ENCODE results near the gene GUCA1C. TPM values are rescaled to one million over a fixed set of nuclear protein-coding genes. Genes with fewer than 3 reads are reported as not detected.

GUCA1C gene
- total and polyA plus RNA-seq, 2 donors (not counting 3 experiments of a cell fraction or from before 2014, with no cell fraction given) = not detected

DNA sequence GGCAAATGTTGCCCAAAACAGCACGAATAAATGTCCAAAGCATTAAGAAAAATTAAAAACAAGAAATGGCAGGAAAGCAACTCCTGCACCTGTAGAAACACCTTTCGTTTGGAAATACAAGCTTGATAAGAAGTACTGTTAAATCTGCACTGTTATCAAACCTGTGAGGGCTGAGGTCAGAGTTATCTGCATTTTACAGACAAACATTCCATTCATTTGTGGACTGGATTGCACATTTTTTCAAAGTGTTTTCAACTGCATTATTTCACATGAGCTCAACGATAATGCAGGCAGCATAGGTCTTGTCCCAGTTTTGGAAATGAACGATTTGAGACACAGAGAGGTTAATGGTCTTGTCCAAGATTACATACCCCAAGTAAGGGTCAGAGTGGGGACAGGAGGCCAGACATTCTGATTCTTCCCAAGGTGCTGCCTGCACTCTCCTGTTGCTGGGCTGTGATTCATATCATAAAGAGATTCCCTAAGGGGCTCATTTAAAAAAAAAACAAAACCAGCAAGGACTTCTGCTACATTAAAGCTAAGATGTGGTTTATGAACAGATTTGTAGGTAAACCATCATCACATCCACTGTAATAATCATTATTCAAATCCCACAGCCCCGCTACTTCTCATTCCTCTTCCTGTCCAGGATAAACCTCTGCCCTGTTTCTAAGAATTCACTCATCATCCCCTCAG, 13.0 kb downstream of the GUCA1C start:
- Histone ChIP-seq H3K36me3 (ENCODE audit: control insufficient read depth in 2 of 2, extremely low read depth in 1 of 2, insufficient read depth in 2 of 2, low read length in 2 of 2) (no peaks in the 10 kb centered on the region), H2AFZ (ENCODE audit: low read depth, low read length) (no peak overlapping the region), H4K20me1 (replicated peaks; ENCODE audit: control insufficient read depth, extremely low read depth, insufficient read depth, low read length) (no peaks in the 10 kb centered on the region), H3K27me3 (ENCODE audit: control insufficient read depth in 2 of 2, insufficient read depth in 2 of 2, low read length in 2 of 2) (no peaks in the 10 kb centered on the region), H3K4me2 (ENCODE audit: insufficient read depth, low read length) (no peak overlapping the region), H3K27ac (ENCODE audit: insufficient read depth, low read depth, low read length) (no peak overlapping the region), H3K4me3 (replicated peaks in 1 of 3; ENCODE audit: insufficient read depth in 1 of 3, low read depth in 1 of 3, low read length in 3 of 3) (no peak overlapping the region), H3K9me3 (replicated peaks; ENCODE audit: control insufficient read depth, insufficient read depth, low read length) (no peaks in the 10 kb centered on the region), H3K79me2 (ENCODE audit: control insufficient read depth, insufficient read depth, low read length) (no peaks in the 10 kb centered on the region), H3K4me1 (ENCODE audit: control insufficient read depth, extremely low read depth, insufficient read depth, low read length) (no peaks in the 10 kb centered on the region), H3K9ac (replicated peaks; ENCODE audit: extremely low read depth, insufficient read depth, low read length) (no peak overlapping the region), H3K9me1 (replicated peaks; ENCODE audit: control insufficient read depth, extremely low read depth, insufficient read depth, low read length) (no peaks in the 10 kb centered on the region)
- TF ChIP-seq, protein P1, sequence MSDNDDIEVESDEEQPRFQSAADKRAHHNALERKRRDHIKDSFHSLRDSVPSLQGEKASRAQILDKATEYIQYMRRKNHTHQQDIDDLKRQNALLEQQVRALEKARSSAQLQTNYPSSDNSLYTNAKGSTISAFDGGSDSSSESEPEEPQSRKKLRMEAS (IDR thresholded peaks at IDR 0.05; ENCODE audit: insufficient read depth, insufficient read length) = no peak
- TF ChIP-seq, protein P2, sequence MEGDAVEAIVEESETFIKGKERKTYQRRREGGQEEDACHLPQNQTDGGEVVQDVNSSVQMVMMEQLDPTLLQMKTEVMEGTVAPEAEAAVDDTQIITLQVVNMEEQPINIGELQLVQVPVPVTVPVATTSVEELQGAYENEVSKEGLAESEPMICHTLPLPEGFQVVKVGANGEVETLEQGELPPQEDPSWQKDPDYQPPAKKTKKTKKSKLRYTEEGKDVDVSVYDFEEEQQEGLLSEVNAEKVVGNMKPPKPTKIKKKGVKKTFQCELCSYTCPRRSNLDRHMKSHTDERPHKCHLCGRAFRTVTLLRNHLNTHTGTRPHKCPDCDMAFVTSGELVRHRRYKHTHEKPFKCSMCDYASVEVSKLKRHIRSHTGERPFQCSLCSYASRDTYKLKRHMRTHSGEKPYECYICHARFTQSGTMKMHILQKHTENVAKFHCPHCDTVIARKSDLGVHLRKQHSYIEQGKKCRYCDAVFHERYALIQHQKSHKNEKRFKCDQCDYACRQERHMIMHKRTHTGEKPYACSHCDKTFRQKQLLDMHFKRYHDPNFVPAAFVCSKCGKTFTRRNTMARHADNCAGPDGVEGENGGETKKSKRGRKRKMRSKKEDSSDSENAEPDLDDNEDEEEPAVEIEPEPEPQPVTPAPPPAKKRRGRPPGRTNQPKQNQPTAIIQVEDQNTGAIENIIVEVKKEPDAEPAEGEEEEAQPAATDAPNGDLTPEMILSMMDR (IDR thresholded peaks at IDR 0.05; ENCODE audit: extremely low read depth in 1 of 2, insufficient read depth in 1 of 2, low read depth in 1 of 2, low read length in 2 of 2) = no peak
- no peak for TF ChIP-seq POLR2A (IDR thresholded peaks at IDR 0.05; ENCODE audit: low read depth, low read length)
- TF ChIP-seq MYC (IDR thresholded peaks at IDR 0.05; ENCODE audit: low read depth, low read length) = no peak
- TF ChIP-seq FOS (IDR thresholded peaks at IDR 0.05; ENCODE audit: borderline replicate concordance, insufficient read depth, low read length) = no peak
- no peak for TF ChIP-seq GATA2 (IDR thresholded peaks at IDR 0.05; ENCODE audit: insufficient read depth, insufficient read length, low read depth, low read length)
- no peak for TF ChIP-seq POLR2AphosphoS5 (IDR thresholded peaks at IDR 0.05; ENCODE audit: insufficient read depth, low read depth, low read length)
- no peak for TF ChIP-seq EZH2 (IDR thresholded peaks at IDR 0.05; ENCODE audit: borderline replicate concordance, low read depth, low read length, severe bottlenecking)
- no peak for TF ChIP-seq JUN (IDR thresholded peaks at IDR 0.05; ENCODE audit: borderline replicate concordance, insufficient read depth, insufficient read length, low read depth)
- FAIRE-seq = no peak
- dilution Hi-C loops (cut with MboI; ENCODE audit: extremely low pct_ligation_motif_present, low sequenced_read_pairs) (no loop called here), intact Hi-C loops (cut with micrococcal nuclease) (no loop called here)
- no peak for DNase-seq (ENCODE audit: low read depth, low spot score)
- BruUV-seq (replicated peaks) = no TSS peak
- ChIA-PET POLR2A (no interaction called here), CTCF (no interaction called here)
